D721Med (cell line): ENCODE measurements around the gene SALL3.
"Not testable (repeated sequence)": the region's sequence is repeated elsewhere in the genome, so short reads cannot be mapped to it uniquely, and the experiment has no call there.

ENCODE experiments used
- DNase-seq: peaks from one replicate; pipeline ENCODE4 v3.0.0; 2011; ENCODE audit warnings: low spot score; ENCODE audit not compliant: insufficient read length
- FAIRE-seq: peaks from 2 replicates; lab custom pipeline; 2011; peaks lifted over from hg19 to GRCh38; lab: Jason Lieb, UNC
- TF ChIP-seq, protein P1 (sequence below): IDR thresholded peaks from 2 replicates; pipeline ENCODE4 v1.5.1; 2012; ENCODE audit warnings: mild to moderate bottlenecking, control low read depth; ENCODE audit not compliant: insufficient read depth; ENCODE audit errors: missing control alignments

SALL3 gene

DNA sequence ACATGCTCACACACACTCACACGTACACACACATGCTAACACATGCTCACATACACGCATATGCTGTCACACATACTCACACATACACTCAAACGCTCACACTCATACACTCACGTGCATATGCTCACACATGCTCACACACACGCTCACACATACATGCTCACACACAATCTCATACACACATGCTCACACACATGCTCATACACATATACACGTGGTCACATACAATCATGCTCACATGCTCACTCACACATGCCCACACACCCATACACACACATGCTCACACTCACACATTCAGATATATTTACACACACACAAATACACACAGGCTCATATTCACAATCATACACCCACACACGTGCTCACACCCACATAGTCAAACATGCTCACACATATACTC is 17.5 kb upstream of the SALL3 start:
- TF ChIP-seq, protein P1, sequence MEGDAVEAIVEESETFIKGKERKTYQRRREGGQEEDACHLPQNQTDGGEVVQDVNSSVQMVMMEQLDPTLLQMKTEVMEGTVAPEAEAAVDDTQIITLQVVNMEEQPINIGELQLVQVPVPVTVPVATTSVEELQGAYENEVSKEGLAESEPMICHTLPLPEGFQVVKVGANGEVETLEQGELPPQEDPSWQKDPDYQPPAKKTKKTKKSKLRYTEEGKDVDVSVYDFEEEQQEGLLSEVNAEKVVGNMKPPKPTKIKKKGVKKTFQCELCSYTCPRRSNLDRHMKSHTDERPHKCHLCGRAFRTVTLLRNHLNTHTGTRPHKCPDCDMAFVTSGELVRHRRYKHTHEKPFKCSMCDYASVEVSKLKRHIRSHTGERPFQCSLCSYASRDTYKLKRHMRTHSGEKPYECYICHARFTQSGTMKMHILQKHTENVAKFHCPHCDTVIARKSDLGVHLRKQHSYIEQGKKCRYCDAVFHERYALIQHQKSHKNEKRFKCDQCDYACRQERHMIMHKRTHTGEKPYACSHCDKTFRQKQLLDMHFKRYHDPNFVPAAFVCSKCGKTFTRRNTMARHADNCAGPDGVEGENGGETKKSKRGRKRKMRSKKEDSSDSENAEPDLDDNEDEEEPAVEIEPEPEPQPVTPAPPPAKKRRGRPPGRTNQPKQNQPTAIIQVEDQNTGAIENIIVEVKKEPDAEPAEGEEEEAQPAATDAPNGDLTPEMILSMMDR = no peak
- FAIRE-seq (no peak), DNase-seq (no peak)

DNA sequence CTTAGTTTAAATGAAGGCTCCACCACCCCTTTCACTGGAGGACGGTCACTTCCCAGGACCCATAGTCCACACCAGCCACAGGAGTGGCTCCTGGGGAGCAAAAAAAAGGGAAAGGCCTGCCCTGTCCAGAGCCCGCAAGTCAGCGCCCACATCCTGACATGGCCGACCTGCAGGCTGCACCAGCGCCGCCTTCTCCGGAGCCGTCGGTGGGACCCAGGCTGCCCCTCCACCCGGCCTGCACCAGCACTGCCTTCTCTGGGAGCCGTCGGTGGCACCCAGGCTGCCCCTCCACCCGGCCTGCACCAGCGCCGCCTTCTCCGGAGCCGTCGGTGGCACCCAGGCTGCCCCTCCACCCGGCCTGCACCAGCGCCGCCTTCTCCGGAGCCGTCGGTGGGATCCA is 14.9 kb upstream of the SALL3 start:
- not testable (repeated sequence) for FAIRE-seq, DNase-seq

DNA sequence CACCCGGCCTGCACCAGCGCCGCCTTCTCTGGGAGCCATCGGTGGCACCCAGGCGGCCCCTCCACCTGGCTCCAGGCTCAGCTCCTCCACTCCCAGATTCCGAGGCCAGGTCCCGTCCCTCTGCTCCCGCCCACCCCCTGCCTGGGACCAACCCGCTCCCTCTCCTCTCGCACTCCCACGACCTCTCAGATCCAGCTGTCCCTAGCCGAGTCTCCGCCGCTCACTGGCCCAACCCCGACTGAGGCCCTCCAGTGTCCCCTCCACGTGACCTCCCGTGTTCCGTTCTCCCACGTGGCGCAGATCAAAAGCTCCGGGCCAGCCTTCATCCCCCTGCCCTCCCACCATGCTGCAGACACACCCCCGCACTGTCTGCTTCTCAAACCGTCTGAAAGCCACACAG is 14.4 kb upstream of the SALL3 start:
- TF ChIP-seq, protein P1 = no peak
- FAIRE-seq = no peak

DNA sequence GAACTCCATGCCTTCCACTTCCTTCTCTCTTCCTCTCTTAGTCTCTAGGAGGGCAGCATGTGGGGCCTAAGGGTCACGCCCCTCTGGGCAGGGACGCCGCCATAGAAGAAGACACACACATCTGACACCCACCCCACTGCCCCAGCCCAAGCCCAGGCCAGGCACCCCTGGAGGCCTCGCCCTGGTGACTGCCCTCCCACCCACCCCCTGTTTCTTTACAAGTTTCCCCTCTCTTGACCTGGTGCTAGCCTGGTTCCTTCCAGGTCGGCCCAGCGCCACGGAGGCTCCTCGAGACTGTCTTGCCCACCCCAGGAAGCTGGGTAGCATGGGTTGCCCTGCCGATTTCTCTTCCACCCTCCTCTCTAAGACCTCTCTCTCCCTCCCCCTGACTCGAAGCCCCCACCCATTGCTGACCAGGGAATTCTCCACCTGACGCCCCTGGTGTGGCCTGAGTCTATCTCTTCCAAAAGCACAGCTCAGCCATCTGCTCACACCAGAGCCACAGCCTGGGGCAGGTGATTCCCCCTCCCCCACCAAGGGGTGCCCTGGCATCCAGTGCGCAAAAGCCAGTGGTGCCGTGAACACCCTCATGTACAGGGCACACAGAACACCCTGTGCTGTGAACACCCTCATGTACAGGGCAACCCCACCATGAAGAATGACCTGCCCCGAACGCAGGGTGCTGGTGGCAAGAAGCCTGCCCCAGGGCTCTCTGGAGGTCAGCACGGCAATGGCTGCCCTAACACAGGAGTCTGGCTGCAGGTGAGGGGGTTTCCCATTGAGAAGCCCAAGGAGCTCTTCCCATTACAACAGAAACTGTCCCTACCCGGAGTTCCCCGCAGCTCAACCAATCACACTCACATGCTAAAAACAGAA is 13.5 kb upstream of the SALL3 start:
- DNase-seq = no peak
- no peak for FAIRE-seq
- TF ChIP-seq, protein P1 = no peak

More for the DNA sequence above, 14.4 kb upstream of the SALL3 start:
- no peak for DNase-seq

- FAIRE-seq (no peak), DNase-seq (no peak)
- TF ChIP-seq, protein P1 = no peak
These were observed 12.9 kb upstream of the SALL3 start for GRCh38 chr18:78966793-78967106.

- DNase-seq (no peak), FAIRE-seq (no peak)
- TF ChIP-seq, protein P1 = no peak
These were observed 11.9 kb upstream of the SALL3 start for GRCh38 chr18:78967692-78968091.

GRCh38 chr18:78969574-78970315 is 9.9 kb upstream of the SALL3 start:
- FAIRE-seq (no peak), DNase-seq (no peak)
- TF ChIP-seq, protein P1 = no peak
